Subcutaneous abdominal adipose tissue (tissue), 5 donors: ENCODE data around the gene ZFPL1.

Source experiments
- H3K27ac ChIP-seq: one replicate; pipeline ENCODE4 v1.7.0; 2013; ENCODE audit warnings: low read depth, mild to moderate bottlenecking, inconsistent platforms, low read length, moderate library complexity
- H3K27me3 ChIP-seq, 5 donors: one replicate each; pipeline ENCODE4 v1.7.0; 2013; ENCODE audit warnings: low read length in 5 of 5, inconsistent platforms in 1 of 5; ENCODE audit not compliant: control insufficient read depth in 5 of 5, insufficient read depth in 4 of 5
- H3K36me3 ChIP-seq, 5 donors: one replicate each; pipeline ENCODE4 v1.7.0; 2013; ENCODE audit warnings: low read length in 5 of 5; ENCODE audit not compliant: control insufficient read depth in 5 of 5, insufficient read depth in 5 of 5
- H3K4me1 ChIP-seq, 5 donors: one replicate each; pipeline ENCODE4 v1.7.0; 2013; ENCODE audit warnings: low read length in 5 of 5, mild to moderate bottlenecking in 3 of 5, moderate library complexity in 1 of 5; ENCODE audit not compliant: control insufficient read depth in 5 of 5, insufficient read depth in 5 of 5
- H3K4me3 ChIP-seq, 5 donors: one replicate each; pipeline ENCODE4 v1.7.0; 2013; ENCODE audit warnings: low read length in 5 of 5, low read depth in 1 of 5
- H3K9ac ChIP-seq, 5 donors: one replicate each; pipeline ENCODE4 v1.7.0; 2013; ENCODE audit warnings: low read length in 5 of 5, mild to moderate bottlenecking in 4 of 5, moderate library complexity in 3 of 5
- H3K9me3 ChIP-seq, 5 donors: one replicate each; pipeline ENCODE4 v1.7.0; 2013; ENCODE audit warnings: low read length in 5 of 5; ENCODE audit not compliant: control insufficient read depth in 5 of 5
- donor health status: healthy.
- donor health status: healthy.
- donor health status: healthy.
- donor health status: healthy.
- donor health status: healthy.

Gene ZFPL1

GRCh38 chr11:65059523-65059922 is 24.5 kb upstream of the ZFPL1 start:
- H3K9ac ChIP-seq: no peak overlapping the region
- no peak overlapping the region for H3K4me3 ChIP-seq
- H3K27ac ChIP-seq: no peak overlapping the region
- H3K4me1 ChIP-seq: no peaks in the 10 kb centered on the region
- no peaks in the 10 kb centered on the region for H3K36me3 ChIP-seq
- H3K27me3 ChIP-seq: peaks cover 0 to 11% (median 2%) of the 10 kb centered on the region in 5 donors
- H3K9me3 ChIP-seq: no peaks in the 10 kb centered on the region

DNA sequence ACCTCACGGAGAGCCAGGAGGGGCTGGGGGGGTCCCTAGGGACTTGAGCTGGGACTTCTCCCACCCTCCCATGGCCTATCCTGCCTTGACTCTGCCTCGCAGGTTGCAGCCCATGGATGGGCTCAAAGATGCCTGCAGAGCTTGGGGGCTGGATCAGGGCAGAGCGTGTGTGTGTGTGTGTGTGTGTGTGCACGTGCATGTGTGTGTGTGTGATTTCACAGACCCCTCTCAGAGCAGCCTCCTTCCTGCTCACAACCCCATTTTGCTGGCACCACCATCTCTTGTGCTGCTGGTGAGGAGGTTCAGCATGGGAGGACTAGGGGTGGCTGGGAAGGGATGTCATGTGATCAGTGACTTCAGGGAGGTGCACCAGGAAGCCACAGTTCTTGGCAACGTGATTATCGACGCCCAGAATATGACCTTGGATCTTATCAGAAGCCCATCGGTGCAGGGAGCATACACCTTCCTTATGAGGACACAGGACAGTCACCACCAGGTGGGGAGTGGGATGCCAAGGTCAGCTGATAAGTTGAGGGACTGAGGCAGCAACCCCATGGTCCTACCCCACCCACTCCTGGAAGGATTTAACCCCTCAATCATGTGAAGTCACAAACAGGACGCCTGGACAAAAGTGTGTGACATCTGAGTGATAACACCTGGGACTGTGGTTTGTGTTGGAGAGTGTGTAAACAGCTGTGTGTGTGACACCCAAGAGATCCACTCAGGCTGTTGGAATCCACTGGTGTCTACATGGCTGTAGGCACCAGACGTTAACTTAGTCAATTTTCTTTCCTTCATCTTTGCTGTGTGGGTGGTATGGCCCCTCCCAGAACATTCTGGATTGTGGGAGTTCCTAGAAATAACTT is 23.8 kb upstream of the ZFPL1 start:
- Histone ChIP-seq H3K27me3 (peaks cover 0 to 11% (median 2%) of the 10 kb centered on the region in 5 donors), H3K4me3 (no peak overlapping the region), H3K27ac (no peak overlapping the region), H3K9me3 (no peaks in the 10 kb centered on the region), H3K9ac (no peak overlapping the region), H3K4me1 (no peaks in the 10 kb centered on the region), H3K36me3 (no peaks in the 10 kb centered on the region)

GRCh38 chr11:65060913-65061408 is 23.1 kb upstream of the ZFPL1 start:
- Histone ChIP-seq H3K4me3 (no peak overlapping the region), H3K4me1 (no peaks in the 10 kb centered on the region), H3K9ac (no peak overlapping the region), H3K27ac (no peak overlapping the region), H3K36me3 (no peaks in the 10 kb centered on the region), H3K27me3 (peaks cover 0 to 11% (median 2%) of the 10 kb centered on the region in 5 donors), H3K9me3 (no peaks in the 10 kb centered on the region)

GRCh38 chr11:65063532-65063931 is 20.5 kb upstream of the ZFPL1 start:
- no peaks in the 10 kb centered on the region for H3K36me3 ChIP-seq
- no peak overlapping the region for H3K27ac ChIP-seq
- H3K9me3 ChIP-seq: no peaks in the 10 kb centered on the region
- H3K9ac ChIP-seq: no peak overlapping the region
- no peaks in the 10 kb centered on the region for H3K4me1 ChIP-seq
- no peak overlapping the region for H3K4me3 ChIP-seq
- H3K27me3 ChIP-seq: peaks cover 0 to 17% (median 2%) of the 10 kb centered on the region in 5 donors

- Histone ChIP-seq H3K9ac (no peak overlapping the region), H3K27ac (no peak overlapping the region), H3K4me1 (no peaks in the 10 kb centered on the region), H3K4me3 (no peak overlapping the region), H3K36me3 (no peaks in the 10 kb centered on the region), H3K27me3 (peaks cover 0 to 16% (median 2%) of the 10 kb centered on the region in 5 donors), H3K9me3 (no peaks in the 10 kb centered on the region)
Measured at GRCh38 chr11:65064847-65065240, 19.2 kb upstream of the ZFPL1 start.

GRCh38 chr11:65065851-65066250 is 18.2 kb upstream of the ZFPL1 start:
- Histone ChIP-seq H3K9ac (no peak overlapping the region), H3K36me3 (no peaks in the 10 kb centered on the region), H3K27ac (no peak overlapping the region), H3K9me3 (no peaks in the 10 kb centered on the region), H3K4me1 (no peaks in the 10 kb centered on the region), H3K27me3 (peaks cover 0 to 11% (median 2%) of the 10 kb centered on the region in 5 donors), H3K4me3 (no peak overlapping the region)

GRCh38 chr11:65066315-65066714 is 17.7 kb upstream of the ZFPL1 start:
- H3K27me3 ChIP-seq: peaks cover 0 to 11% (median 2%) of the 10 kb centered on the region in 5 donors
- H3K9ac ChIP-seq: no peak overlapping the region
- H3K9me3 ChIP-seq: no peaks in the 10 kb centered on the region
- H3K4me1 ChIP-seq: no peaks in the 10 kb centered on the region
- H3K36me3 ChIP-seq: no peaks in the 10 kb centered on the region
- H3K27ac ChIP-seq: no peak overlapping the region
- H3K4me3 ChIP-seq: no peak overlapping the region

DNA sequence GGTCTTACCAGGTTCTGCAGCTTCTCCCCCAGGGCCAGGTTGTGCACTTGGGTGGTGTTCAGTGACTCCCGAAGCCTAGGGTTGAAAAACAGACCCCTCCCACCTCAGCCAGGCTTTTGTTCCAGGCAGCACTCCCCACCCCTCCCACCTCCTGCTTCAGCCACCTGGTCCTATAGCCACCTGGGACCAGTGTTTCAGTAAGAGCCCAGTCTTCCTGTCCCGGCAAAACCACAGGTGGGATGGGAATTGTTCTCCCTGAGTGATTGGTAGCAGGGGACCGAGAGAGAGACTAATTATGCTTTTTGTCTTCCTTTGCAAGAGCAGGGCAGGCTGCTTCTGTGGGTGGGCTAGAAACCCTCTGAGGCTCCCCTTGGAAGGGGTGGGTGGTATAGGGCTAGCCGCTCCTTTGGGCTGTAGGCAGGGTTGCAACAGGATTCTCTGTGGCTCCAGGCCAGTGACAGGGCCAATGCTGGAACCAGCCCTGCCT is 17.2 kb upstream of the ZFPL1 start:
- Histone ChIP-seq H3K27me3 (peaks cover 0 to 11% (median 2%) of the 10 kb centered on the region in 5 donors), H3K4me1 (no peaks in the 10 kb centered on the region), H3K4me3 (no peak overlapping the region), H3K9me3 (no peaks in the 10 kb centered on the region), H3K27ac (no peak overlapping the region), H3K9ac (no peak overlapping the region), H3K36me3 (no peaks in the 10 kb centered on the region)

DNA sequence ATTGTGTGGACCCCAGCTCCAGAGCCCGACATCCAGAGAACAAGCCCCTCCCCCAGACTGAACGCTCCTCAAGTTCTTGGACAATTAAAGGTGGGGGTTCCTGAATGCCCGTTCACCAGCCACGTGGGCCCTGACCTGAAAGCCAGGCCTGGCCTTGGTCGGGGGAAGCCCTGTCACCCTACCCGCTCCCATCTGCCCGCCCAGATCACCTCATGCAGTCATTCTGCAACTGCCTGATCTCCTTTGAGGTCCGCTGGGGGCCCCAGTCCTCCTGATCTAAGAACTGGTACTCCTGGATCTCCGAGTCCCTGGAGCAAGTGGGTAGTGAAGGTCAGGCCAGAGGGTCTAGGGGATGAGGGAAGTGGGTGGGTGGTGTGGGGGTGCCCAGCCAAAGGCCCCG is 16.6 kb upstream of the ZFPL1 start:
- no peaks in the 10 kb centered on the region for H3K4me1 ChIP-seq
- peaks cover 0 to 11% (median 2%) of the 10 kb centered on the region in 5 donors for H3K27me3 ChIP-seq
- H3K4me3 ChIP-seq: no peak overlapping the region
- H3K9me3 ChIP-seq: no peaks in the 10 kb centered on the region
- H3K27ac ChIP-seq: no peak overlapping the region
- H3K36me3 ChIP-seq: no peaks in the 10 kb centered on the region
- H3K9ac ChIP-seq: no peak overlapping the region

DNA sequence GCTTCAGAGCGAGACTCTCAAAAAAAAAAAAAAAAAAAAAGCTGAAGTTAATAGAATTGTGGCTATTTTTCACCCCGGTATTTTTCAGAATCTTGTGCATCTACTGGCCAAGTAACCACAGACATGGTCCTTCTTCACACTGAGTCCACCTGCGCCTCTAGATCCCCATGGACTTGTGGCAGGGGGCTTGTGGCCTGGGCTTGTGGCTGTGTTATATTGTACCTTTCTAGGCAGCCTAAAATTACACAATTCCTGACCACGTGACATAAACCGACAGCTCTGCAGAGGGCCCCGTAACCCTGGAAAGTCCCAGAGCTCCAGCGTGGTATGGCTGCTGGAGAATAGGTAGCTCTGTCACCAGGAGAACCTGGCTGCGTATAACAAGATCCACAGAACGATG is 14.8 kb upstream of the ZFPL1 start:
- Histone ChIP-seq H3K27me3 (peaks cover 0 to 7% (median 0%) of the 10 kb centered on the region in 5 donors), H3K27ac (no peak overlapping the region), H3K36me3 (no peaks in the 10 kb centered on the region), H3K9me3 (no peaks in the 10 kb centered on the region), H3K4me3 (no peak overlapping the region), H3K9ac (no peak overlapping the region), H3K4me1 (no peaks in the 10 kb centered on the region)
